DOHH2 (cell line): Measurements from ENCODE around the gene ASPRV1.
A peak's percentile ranks its signal among the peaks of the same experiment; 100 is the strongest.

Source experiments
- H3F3A ChIP-seq: fragments of 200-600 bp; sonication (generic), shearing (Covaris generic); 2 replicates; pipeline ENCODE4 v1.6.0; 2016; ENCODE audit warnings: antibody characterized with exemption, mild to moderate bottlenecking; ENCODE audit not compliant: control insufficient read depth, insufficient read depth
- H3K27ac ChIP-seq: fragments of 200-600 bp; sonication (generic); 2 replicates; pipeline ENCODE4 v1.5.1; 2014; ENCODE audit warnings: low read depth, mild to moderate bottlenecking, low read length, moderate library complexity
- H3K27me3 ChIP-seq: fragments of 200-600 bp; sonication (generic); 2 replicates; pipeline ENCODE4 v1.6.1; 2014; ENCODE audit warnings: mild to moderate bottlenecking, low read length, mixed read lengths; ENCODE audit not compliant: control insufficient read depth
- H3K36me3 ChIP-seq: fragments of 200-600 bp; sonication (generic); 2 replicates; pipeline ENCODE4 v1.6.1; 2014; ENCODE audit warnings: mild to moderate bottlenecking, low read length, moderate library complexity, mixed read lengths; ENCODE audit not compliant: control insufficient read depth
- H3K4me1 ChIP-seq: fragments of 200-600 bp; sonication (generic); 2 replicates; pipeline ENCODE4 v1.6.1; 2014; ENCODE audit warnings: mild to moderate bottlenecking, low read length, mixed read lengths; ENCODE audit not compliant: control insufficient read depth
- H3K4me2 ChIP-seq: fragments of 200-600 bp; sonication (generic); 2 replicates; pipeline ENCODE4 v1.6.0; 2014; ENCODE audit warnings: mild to moderate bottlenecking, low read length, moderate library complexity
- H3K4me3 ChIP-seq: fragments of 200-600 bp; sonication (generic); 2 replicates; pipeline ENCODE4 v1.5.1; 2014; ENCODE audit warnings: mild to moderate bottlenecking, low read length, mixed read lengths
- H3K79me2 ChIP-seq: fragments of 200-600 bp; sonication (generic); 2 replicates; pipeline ENCODE4 v1.6.1; 2014; ENCODE audit warnings: mild to moderate bottlenecking, low read length, mixed read lengths; ENCODE audit not compliant: control insufficient read depth
- H3K9me2 ChIP-seq: fragments of 200-600 bp; sonication (generic); replicated peaks from 2 replicates; pipeline ENCODE4 v1.6.1; 2014; ENCODE audit warnings: mild to moderate bottlenecking, low read length, mixed read lengths; ENCODE audit not compliant: control insufficient read depth
- H3K9me3 ChIP-seq: fragments of 200-600 bp; sonication (generic); 2 replicates; pipeline ENCODE4 v1.6.1; 2014; ENCODE audit warnings: antibody characterized with exemption, low read length, mixed read lengths; ENCODE audit not compliant: control insufficient read depth, insufficient read depth
- H4K20me1 ChIP-seq: fragments of 200-600 bp; sonication (generic); 2 replicates; pipeline ENCODE4 v1.6.0; 2014; ENCODE audit warnings: low read depth, mild to moderate bottlenecking, antibody characterized with exemption, low read length, moderate library complexity; ENCODE audit not compliant: control insufficient read depth, insufficient read depth
- EZH2phosphoT487 ChIP-seq: fragments of 200-600 bp; sonication (generic); IDR thresholded peaks from 2 replicates; pipeline ENCODE4 v1.6.1; 2017; ENCODE audit warnings: borderline replicate concordance, mild to moderate bottlenecking, antibody characterized with exemption, low read length, moderate library complexity, mixed read lengths
- TF ChIP-seq, protein P1 (sequence below): fragments of 200-600 bp; sonication (generic); IDR thresholded peaks from one replicate; pipeline ENCODE4 v1.5.1; 2014; ENCODE audit warnings: antibody characterized with exemption, mild to moderate bottlenecking, low read depth, low read length; ENCODE audit not compliant: poor library complexity, severe bottlenecking

ASPRV1 gene

DNA sequence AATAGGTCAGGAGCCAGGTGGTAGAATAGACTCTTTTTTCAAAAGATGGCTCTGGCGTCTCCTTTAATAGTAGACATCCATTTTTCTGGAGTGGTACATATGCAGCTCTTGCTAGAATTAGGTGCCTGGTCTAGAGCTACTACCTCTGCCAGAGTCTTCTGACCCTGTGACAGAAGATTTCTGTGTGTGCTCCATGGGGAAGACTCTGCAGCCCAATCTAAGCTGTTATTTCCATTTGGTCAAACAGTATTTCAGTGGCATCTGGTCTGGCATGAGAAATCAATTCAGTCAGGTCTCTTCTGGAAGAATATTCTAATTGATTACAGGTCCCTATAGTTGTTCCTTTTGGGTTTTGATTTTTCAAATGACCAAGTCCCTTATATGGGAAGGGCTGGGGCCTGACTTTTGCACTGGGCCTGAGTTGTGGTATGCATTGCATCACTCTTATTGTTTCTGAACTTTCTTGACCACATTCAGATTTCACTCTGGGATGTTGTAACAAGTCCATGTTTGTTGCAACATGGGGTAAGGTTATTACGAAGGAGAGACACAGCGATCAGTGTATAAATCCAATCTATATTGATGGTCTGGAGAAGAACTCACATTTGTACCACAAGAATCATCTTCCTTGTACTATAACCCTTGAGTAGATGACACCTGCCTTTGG, 34.4 kb downstream of the ASPRV1 start:
- TF ChIP-seq, protein P1, sequence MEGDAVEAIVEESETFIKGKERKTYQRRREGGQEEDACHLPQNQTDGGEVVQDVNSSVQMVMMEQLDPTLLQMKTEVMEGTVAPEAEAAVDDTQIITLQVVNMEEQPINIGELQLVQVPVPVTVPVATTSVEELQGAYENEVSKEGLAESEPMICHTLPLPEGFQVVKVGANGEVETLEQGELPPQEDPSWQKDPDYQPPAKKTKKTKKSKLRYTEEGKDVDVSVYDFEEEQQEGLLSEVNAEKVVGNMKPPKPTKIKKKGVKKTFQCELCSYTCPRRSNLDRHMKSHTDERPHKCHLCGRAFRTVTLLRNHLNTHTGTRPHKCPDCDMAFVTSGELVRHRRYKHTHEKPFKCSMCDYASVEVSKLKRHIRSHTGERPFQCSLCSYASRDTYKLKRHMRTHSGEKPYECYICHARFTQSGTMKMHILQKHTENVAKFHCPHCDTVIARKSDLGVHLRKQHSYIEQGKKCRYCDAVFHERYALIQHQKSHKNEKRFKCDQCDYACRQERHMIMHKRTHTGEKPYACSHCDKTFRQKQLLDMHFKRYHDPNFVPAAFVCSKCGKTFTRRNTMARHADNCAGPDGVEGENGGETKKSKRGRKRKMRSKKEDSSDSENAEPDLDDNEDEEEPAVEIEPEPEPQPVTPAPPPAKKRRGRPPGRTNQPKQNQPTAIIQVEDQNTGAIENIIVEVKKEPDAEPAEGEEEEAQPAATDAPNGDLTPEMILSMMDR = no peak
- H3K79me2 ChIP-seq = no peaks in the 10 kb centered on the region
- no peaks in the 10 kb centered on the region for H3F3A ChIP-seq
- no peaks in the 10 kb centered on the region for H3K4me1 ChIP-seq
- no peak overlapping the region for H3K4me2 ChIP-seq
- no peak overlapping the region for H3K4me3 ChIP-seq
- H3K9me2 ChIP-seq = no peaks in the 10 kb centered on the region
- H4K20me1 ChIP-seq = no peaks in the 10 kb centered on the region
- H3K9me3 ChIP-seq = no peaks in the 10 kb centered on the region
- H3K27me3 ChIP-seq = no peaks in the 10 kb centered on the region
- H3K36me3 ChIP-seq = no peaks in the 10 kb centered on the region; the same call in 1 of the 2 replicates
- no peak overlapping the region for H3K27ac ChIP-seq

DNA sequence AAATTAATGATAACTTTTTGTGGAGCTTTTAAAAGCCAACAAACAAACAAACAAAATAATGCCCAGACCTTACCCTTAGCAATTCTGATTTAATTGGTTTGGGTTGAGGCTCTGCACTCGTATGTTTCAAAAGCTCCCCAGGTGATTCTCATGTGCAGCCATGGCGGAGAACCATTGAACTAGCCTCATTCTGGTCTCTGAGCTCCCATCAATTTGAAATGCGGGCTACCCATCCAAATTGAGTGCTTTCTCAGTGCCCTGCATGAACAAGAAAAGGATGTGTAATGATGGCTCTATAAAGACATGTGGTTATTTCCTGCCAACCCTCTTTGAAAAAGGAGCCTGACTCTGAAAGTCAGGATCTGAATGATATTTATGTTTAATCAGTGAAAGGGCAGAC, 38.3 kb downstream of the ASPRV1 start:
- Histone ChIP-seq H3K9me3 (no peaks in the 10 kb centered on the region), H4K20me1 (no peaks in the 10 kb centered on the region), H3K9me2 (no peaks in the 10 kb centered on the region), H3K79me2 (no peaks in the 10 kb centered on the region), H3K4me3 (no peak overlapping the region), H3K4me1 (peaks cover 7% of the 10 kb centered on the region), H3F3A (peaks cover 4% of the 10 kb centered on the region; the same call in 1 of the 2 replicates), H3K27ac (no peak overlapping the region), H3K36me3 (peaks cover 1% of the 10 kb centered on the region), H3K27me3 (no peaks in the 10 kb centered on the region), H3K4me2 (no peak overlapping the region)
- no peak for TF ChIP-seq EZH2phosphoT487
- TF ChIP-seq, protein P1 = no peak

DNA sequence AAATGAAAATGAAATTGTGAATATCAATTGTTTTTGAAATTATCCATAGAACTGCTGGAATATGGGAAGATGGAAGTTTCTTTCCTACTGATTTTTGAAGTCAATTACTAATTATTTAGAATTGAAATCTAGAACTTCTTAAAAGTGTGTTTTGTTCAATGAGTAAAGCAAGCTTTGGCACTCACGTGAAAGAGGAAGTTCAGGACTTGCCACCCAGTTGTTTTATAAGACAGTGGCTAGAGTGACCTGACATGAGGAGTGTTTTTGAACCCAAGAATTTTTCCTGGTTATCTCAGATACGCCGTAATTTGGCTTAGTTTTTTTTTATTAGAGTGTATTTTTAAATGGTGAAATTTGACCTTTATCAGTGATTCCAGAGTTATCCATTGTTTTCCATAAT, 43.0 kb downstream of the ASPRV1 start:
- no peaks in the 10 kb centered on the region for H4K20me1 ChIP-seq
- H3K9me3 ChIP-seq = no peaks in the 10 kb centered on the region
- H3K4me1 ChIP-seq = peaks cover 32% of the 10 kb centered on the region
- no peaks in the 10 kb centered on the region for H3K27me3 ChIP-seq
- H3K9me2 ChIP-seq = no peaks in the 10 kb centered on the region
- H3K4me3 ChIP-seq = no peak overlapping the region; the same call in 1 of the 2 replicates
- no peak overlapping the region for H3K27ac ChIP-seq
- H3K79me2 ChIP-seq = peaks cover 5% of the 10 kb centered on the region
- peaks cover 12% of the 10 kb centered on the region for H3F3A ChIP-seq
- 0 out of 2 replicates have a peak overlapping the region, but pooled peaks have one; percentile 27 for H3K4me2 ChIP-seq
- TF ChIP-seq EZH2phosphoT487 = no peak
- TF ChIP-seq, protein P1 = no peak
- peaks cover 14% of the 10 kb centered on the region for H3K36me3 ChIP-seq
